ENCODE measurements around the gene C17orf100. TPM values are rescaled to one million over a fixed set of nuclear protein-coding genes. Genes with fewer than 3 reads are reported as not detected.

The C17orf100 gene
- total RNA-seq, 1 donor from 2014 or later = 6.1 TPM

DNA sequence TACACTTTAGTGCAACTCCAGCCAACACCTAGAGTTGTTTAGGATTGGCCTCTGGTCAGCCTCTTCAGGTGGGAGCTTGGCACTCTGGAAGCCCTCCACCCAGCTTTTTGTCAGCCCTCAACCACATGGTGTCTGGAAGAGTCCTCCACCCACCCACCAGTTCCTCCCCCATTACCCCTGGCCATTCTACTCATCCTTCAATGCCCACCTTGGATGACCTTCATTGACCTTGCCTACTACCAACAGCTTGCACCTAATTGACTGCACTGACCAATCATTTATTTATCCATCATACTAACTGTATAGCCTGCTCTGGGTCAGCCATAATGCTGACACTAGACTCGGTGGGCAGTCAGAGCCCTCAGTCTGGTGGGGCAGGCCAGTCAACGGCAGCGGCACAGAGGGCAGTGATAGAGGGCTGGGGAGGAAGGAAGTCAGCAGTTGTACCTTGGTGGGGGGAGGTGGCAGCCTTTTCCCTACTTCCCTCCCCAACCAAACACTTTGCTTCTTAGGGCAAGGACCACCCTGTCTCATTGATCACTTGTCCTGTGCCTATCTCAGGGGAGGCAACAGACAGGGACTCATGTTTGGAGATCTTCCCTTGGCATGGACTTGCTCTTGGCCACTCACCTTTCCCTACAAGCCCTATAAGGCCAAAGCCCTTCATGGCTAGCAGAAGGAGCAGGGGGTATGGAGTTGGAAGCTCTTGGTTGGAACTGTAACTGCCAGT lies 32.3 kb downstream of the C17orf100 start:
- H3K4me3 Mint-ChIP-seq = no peak overlapping the region
- peaks cover 46% of the 10 kb centered on the region for H3K27me3 Mint-ChIP-seq (ENCODE audit: low read depth)
- no peaks in the 10 kb centered on the region for H3K9me3 Mint-ChIP-seq
- no peak overlapping the region for H3K27ac Mint-ChIP-seq
- no peaks in the 10 kb centered on the region for H3K36me3 Mint-ChIP-seq
- TF ChIP-seq CTCF (IDR thresholded peaks at IDR 0.05; ENCODE audit: unreplicated experiment) = no peak
- no peaks in the 10 kb centered on the region for H3K4me1 Mint-ChIP-seq
- no peak for DNase-seq (ENCODE audit: low spot score in 2 of 2, unreplicated experiment in 2 of 2)

GRCh38 chr17:6684460-6684783 lies 32.9 kb downstream of the C17orf100 start:
- H3K4me1 Mint-ChIP-seq = no peaks in the 10 kb centered on the region
- no peaks in the 10 kb centered on the region for H3K9me3 Mint-ChIP-seq
- no peaks in the 10 kb centered on the region for H3K36me3 Mint-ChIP-seq
- no peak overlapping the region for H3K27ac Mint-ChIP-seq
- H3K4me3 Mint-ChIP-seq = no peak overlapping the region
- H3K27me3 Mint-ChIP-seq (ENCODE audit: low read depth) = peaks cover 42% of the 10 kb centered on the region
- no peak for DNase-seq (ENCODE audit: low spot score in 2 of 2, unreplicated experiment in 2 of 2)
- no peak for TF ChIP-seq CTCF (IDR thresholded peaks at IDR 0.05; ENCODE audit: unreplicated experiment)

DNA sequence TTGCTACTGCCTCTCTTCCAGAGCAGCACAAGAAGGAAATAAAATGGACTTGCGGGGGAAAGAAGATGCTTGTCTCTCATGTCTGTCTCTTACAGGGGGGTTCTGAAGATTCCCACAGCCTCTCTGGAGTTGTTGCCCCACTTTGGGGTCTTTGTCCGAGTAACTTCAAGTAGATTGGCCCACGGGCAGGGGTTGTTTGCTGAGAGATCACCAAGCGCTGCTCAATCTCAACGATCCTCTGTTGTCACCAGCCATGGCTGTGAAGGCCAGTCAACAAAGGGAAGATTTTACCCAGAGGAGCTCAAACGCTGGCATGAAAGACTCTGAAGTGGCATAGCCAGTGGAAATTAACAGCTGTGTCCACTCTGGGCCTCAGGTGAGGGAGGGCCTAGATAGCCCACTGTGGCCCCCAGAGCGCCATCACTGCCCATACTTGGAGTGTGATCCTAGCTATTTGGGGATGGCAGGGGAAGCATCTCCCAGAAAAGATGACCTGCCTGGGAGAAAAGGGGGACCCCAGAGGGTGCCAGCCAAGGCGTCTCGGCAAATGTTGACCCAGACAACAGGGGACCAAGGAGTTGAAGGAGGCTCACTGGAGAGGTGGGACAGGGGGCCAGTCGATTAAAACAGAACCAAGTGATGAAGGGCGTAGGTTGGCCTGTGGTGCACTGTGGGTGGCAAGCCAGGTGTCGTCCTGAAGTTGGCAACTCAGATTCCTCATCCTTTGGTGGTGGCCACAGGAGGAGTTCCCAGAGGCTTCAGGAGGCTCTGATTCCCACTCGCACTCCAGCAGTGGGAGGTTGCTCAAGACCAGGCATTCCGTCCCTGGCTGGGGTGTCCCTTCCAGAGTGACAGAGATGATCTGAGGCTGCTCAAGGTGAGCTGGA lies 33.6 kb downstream of the C17orf100 start:
- H3K27ac Mint-ChIP-seq = no peak overlapping the region
- no peak overlapping the region for H3K4me3 Mint-ChIP-seq
- no peaks in the 10 kb centered on the region for H3K36me3 Mint-ChIP-seq
- DNase-seq (ENCODE audit: low spot score in 2 of 2, unreplicated experiment in 2 of 2) = no peak
- no peaks in the 10 kb centered on the region for H3K4me1 Mint-ChIP-seq
- no peak for TF ChIP-seq CTCF (IDR thresholded peaks at IDR 0.05; ENCODE audit: unreplicated experiment)
- H3K9me3 Mint-ChIP-seq = no peaks in the 10 kb centered on the region
- H3K27me3 Mint-ChIP-seq (ENCODE audit: low read depth) = peaks cover 39% of the 10 kb centered on the region

DNA sequence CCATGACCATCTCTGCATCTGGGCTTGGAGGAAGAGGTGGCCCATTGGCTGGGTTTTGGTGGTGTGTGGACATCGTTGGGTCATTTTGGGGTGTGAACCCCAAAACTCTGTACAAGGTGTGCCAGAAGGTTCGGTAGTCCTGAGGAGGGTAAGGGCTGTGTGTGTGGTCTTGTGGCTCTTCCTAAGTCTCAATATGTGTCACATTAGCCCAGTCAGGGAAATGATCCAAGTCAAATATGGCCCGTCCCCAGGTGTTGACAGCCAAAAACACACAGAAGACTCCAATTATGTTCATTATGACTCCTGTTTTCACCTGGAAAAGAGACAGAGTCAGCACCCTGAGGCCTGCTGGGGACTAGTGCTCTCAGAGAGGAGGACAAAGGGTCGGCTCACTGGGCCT lies 34.5 kb downstream of the C17orf100 start:
- Mint-ChIP-seq H3K36me3 (no peaks in the 10 kb centered on the region), H3K4me1 (no peaks in the 10 kb centered on the region), H3K4me3 (no peak overlapping the region), H3K9me3 (no peaks in the 10 kb centered on the region), H3K27me3 (ENCODE audit: low read depth) (peaks cover 37% of the 10 kb centered on the region), H3K27ac (no peak overlapping the region)
- no peak for TF ChIP-seq CTCF (IDR thresholded peaks at IDR 0.05; ENCODE audit: unreplicated experiment)
- no peak for DNase-seq (ENCODE audit: low spot score in 2 of 2, unreplicated experiment in 2 of 2)

- Mint-ChIP-seq H3K4me3 (no peak overlapping the region), H3K27me3 (ENCODE audit: low read depth) (peaks cover 53% of the 10 kb centered on the region), H3K9me3 (no peaks in the 10 kb centered on the region), H3K27ac (no peak overlapping the region), H3K36me3 (no peaks in the 10 kb centered on the region), H3K4me1 (no peaks in the 10 kb centered on the region)
- TF ChIP-seq CTCF (IDR thresholded peaks at IDR 0.05; ENCODE audit: unreplicated experiment) = no peak
- no peak for DNase-seq (ENCODE audit: low spot score in 2 of 2, unreplicated experiment in 2 of 2)
Observed at GRCh38 chr17:6688944-6689343, 37.4 kb downstream of the C17orf100 start.
